ENCODE measurements around the gene TIMP3. TPM values are rescaled to one million over a fixed set of nuclear protein-coding genes. Genes with fewer than 3 reads are reported as not detected.

Gene TIMP3
- total RNA-seq, 1 donor from 2014 or later: 45.9 TPM

- Mint-ChIP-seq H3K36me3 (no peaks in the 10 kb centered on the region), H3K9me3 (no peaks in the 10 kb centered on the region), H3K27me3 (peaks cover 22% of the 10 kb centered on the region), H3K4me3 (no peak overlapping the region), H3K27ac (no peak overlapping the region), H3K4me1 (ENCODE audit: unreplicated experiment) (peaks cover 38% of the 10 kb centered on the region)
- no peak for TF ChIP-seq CTCF (conservative IDR thresholded peaks at IDR 0.05)
- DNase-seq (ENCODE audit: extremely low spot score, unreplicated experiment): no peak
Observed at GRCh38 chr22:32882774-32883530, 81.4 kb downstream of the TIMP3 start.

- Mint-ChIP-seq H3K4me1 (ENCODE audit: unreplicated experiment) (peaks cover 14% of the 10 kb centered on the region), H3K9me3 (no peaks in the 10 kb centered on the region), H3K27me3 (peaks cover 3% of the 10 kb centered on the region), H3K36me3 (no peaks in the 10 kb centered on the region), H3K27ac (no peak overlapping the region), H3K4me3 (no peak overlapping the region)
- TF ChIP-seq CTCF (conservative IDR thresholded peaks at IDR 0.05): no peak
- no peak for DNase-seq (ENCODE audit: extremely low spot score, unreplicated experiment)
Observed at GRCh38 chr22:32887324-32887980, 85.9 kb downstream of the TIMP3 start.

- DNase-seq (ENCODE audit: extremely low spot score, unreplicated experiment): no peak
- Mint-ChIP-seq H3K36me3 (no peaks in the 10 kb centered on the region), H3K4me3 (no peak overlapping the region), H3K9me3 (no peaks in the 10 kb centered on the region), H3K27ac (no peak overlapping the region), H3K27me3 (peaks cover 4% of the 10 kb centered on the region), H3K4me1 (ENCODE audit: unreplicated experiment) (peaks cover 5% of the 10 kb centered on the region)
- no peak for TF ChIP-seq CTCF (conservative IDR thresholded peaks at IDR 0.05)
Observed at GRCh38 chr22:32888976-32889375, 87.5 kb downstream of the TIMP3 start.

GRCh38 chr22:32896891-32897290 lies 95.4 kb downstream of the TIMP3 start:
- TF ChIP-seq CTCF (conservative IDR thresholded peaks at IDR 0.05): no peak
- H3K27me3 Mint-ChIP-seq: peaks cover 4% of the 10 kb centered on the region
- H3K9me3 Mint-ChIP-seq: no peaks in the 10 kb centered on the region
- no peak overlapping the region for H3K4me3 Mint-ChIP-seq
- DNase-seq (ENCODE audit: extremely low spot score, unreplicated experiment): no peak
- no peaks in the 10 kb centered on the region for H3K36me3 Mint-ChIP-seq
- no peak overlapping the region for H3K27ac Mint-ChIP-seq
- no peaks in the 10 kb centered on the region for H3K4me1 Mint-ChIP-seq (ENCODE audit: unreplicated experiment)

GRCh38 chr22:32897400-32897799 lies 95.9 kb downstream of the TIMP3 start:
- no peaks in the 10 kb centered on the region for H3K36me3 Mint-ChIP-seq
- peaks cover 2% of the 10 kb centered on the region for H3K27me3 Mint-ChIP-seq
- no peak overlapping the region for H3K4me3 Mint-ChIP-seq
- DNase-seq (ENCODE audit: extremely low spot score, unreplicated experiment): no peak
- no peak overlapping the region for H3K27ac Mint-ChIP-seq
- no peaks in the 10 kb centered on the region for H3K4me1 Mint-ChIP-seq (ENCODE audit: unreplicated experiment)
- TF ChIP-seq CTCF (conservative IDR thresholded peaks at IDR 0.05): no peak
- no peaks in the 10 kb centered on the region for H3K9me3 Mint-ChIP-seq

All from type B pancreatic cell (in vitro differentiated cells).